Endothelial cell of umbilical vein (primary cell): ENCODE results near the gene PLEKHA6. TPM values are rescaled to one million over a fixed set of nuclear protein-coding genes. Genes with fewer than 3 reads are reported as not detected.

Experiments used
- BruUV-seq: library from RNA; stranded (reverse); fragments of 400-500 nt; replicated peaks from 2 replicates; lab custom pipeline; 2021; lab: Mats Ljungman, UMichigan
- CTCF ChIA-PET: fragments of 300-600, 350-600 bp; sonication (Branson Sonifier 250); formaldehyde crosslinking; loops from one replicate; lab custom pipeline; 2021; ENCODE audit warnings: antibody characterized with exemption, inconsistent platforms; lab: Charles Lee
- POLR2A ChIA-PET: fragments of 300-600, 350-600 bp; sonication (Branson Sonifier 250); formaldehyde crosslinking; loops from one replicate; lab custom pipeline; 2021; ENCODE audit warnings: antibody characterized with exemption, inconsistent platforms; lab: Charles Lee
- DNase-seq: peaks from one replicate; pipeline ENCODE4 v3.0.0-alpha.2; 2011; ENCODE audit warnings: low read depth, low spot score
- FAIRE-seq: peaks from 2 replicates; lab custom pipeline; 2011; peaks lifted over from hg19 to GRCh38; lab: Jason Lieb, UNC
- H2AFZ ChIP-seq: 2 replicates; pipeline ENCODE4 v1.6.0; 2012; ENCODE audit warnings: low read depth, low read length, control low read depth, inconsistent platforms
- H3K27ac ChIP-seq: 2 replicates; pipeline ENCODE4 v1.5.1; 2011; ENCODE audit warnings: low read depth, mild to moderate bottlenecking, control low read depth, low read length, moderate library complexity; ENCODE audit not compliant: insufficient read depth
- H3K27me3 ChIP-seq, 2 experiments: 2 replicates each; pipeline versions ENCODE4 v1.6.0 to v1.6.1; 2011; ENCODE audit warnings: low read length in 2 of 2, mixed read lengths in 1 of 2; ENCODE audit not compliant: control insufficient read depth in 2 of 2, insufficient read depth in 2 of 2
- H3K36me3 ChIP-seq, 2 experiments: 2 replicates in 1 of 2; 3 replicates in 1 of 2; pipeline ENCODE4 v1.5.1; 2011; ENCODE audit warnings: low read length in 2 of 2, mild to moderate bottlenecking in 1 of 2, moderate library complexity in 1 of 2; ENCODE audit not compliant: control insufficient read depth in 2 of 2, insufficient read depth in 2 of 2; ENCODE audit errors: extremely low read depth in 1 of 2
- H3K4me1 ChIP-seq: 3 replicates; pipeline ENCODE4 v1.5.1; 2011; ENCODE audit warnings: mild to moderate bottlenecking, low read length; ENCODE audit not compliant: control insufficient read depth, insufficient read depth; ENCODE audit errors: extremely low read depth
- H3K4me2 ChIP-seq: 2 replicates; pipeline ENCODE4 v1.6.1; 2011; ENCODE audit warnings: low read length, control low read depth, mixed read lengths; ENCODE audit not compliant: insufficient read depth
- H3K4me3 ChIP-seq, 3 experiments: fragments of 200-600 bp in 1 of 3; sonication (generic), shearing (Covaris generic) in 1 of 3; replicated peaks in 1 of 3; 2 replicates each; pipeline ENCODE4 v1.5.1; 2011 to 2016; ENCODE audit warnings: control low read depth in 3 of 3, low read length in 3 of 3, mild to moderate bottlenecking in 2 of 3, inconsistent platforms in 1 of 3, low read depth in 1 of 3, moderate library complexity in 1 of 3; ENCODE audit not compliant: insufficient read depth in 1 of 3
- H3K79me2 ChIP-seq: 2 replicates; pipeline ENCODE4 v1.6.0; 2012; ENCODE audit warnings: low read length, inconsistent platforms; ENCODE audit not compliant: control insufficient read depth, insufficient read depth
- H3K9ac ChIP-seq: replicated peaks from 2 replicates; pipeline ENCODE3; 2011; ENCODE audit warnings: low read length, control low read depth; ENCODE audit not compliant: insufficient read depth; ENCODE audit errors: extremely low read depth
- H3K9me1 ChIP-seq: replicated peaks from 3 replicates; pipeline ENCODE4 v1.6.0; 2011; ENCODE audit warnings: mild to moderate bottlenecking, low read length; ENCODE audit not compliant: control insufficient read depth, insufficient read depth; ENCODE audit errors: extremely low read depth
- H3K9me3 ChIP-seq: replicated peaks from 2 replicates; pipeline ENCODE4 v1.5.1; 2012; ENCODE audit warnings: low read length, inconsistent platforms; ENCODE audit not compliant: control insufficient read depth, insufficient read depth
- H4K20me1 ChIP-seq: replicated peaks from 2 replicates; pipeline ENCODE3; 2011; ENCODE audit warnings: mild to moderate bottlenecking, low read length; ENCODE audit not compliant: control insufficient read depth, insufficient read depth; ENCODE audit errors: extremely low read depth
- EZH2 ChIP-seq: IDR thresholded peaks from 2 replicates; pipeline ENCODE4 v1.6.1; 2012; ENCODE audit warnings: borderline replicate concordance, low read depth, mild to moderate bottlenecking, moderate library complexity, low read length, inconsistent platforms; ENCODE audit not compliant: severe bottlenecking
- FOS ChIP-seq: IDR thresholded peaks from 2 replicates; pipeline ENCODE4 v1.6.1; 2011; ENCODE audit warnings: mild to moderate bottlenecking, low read length, moderate library complexity, borderline replicate concordance; ENCODE audit not compliant: insufficient read depth
- GATA2 ChIP-seq: IDR thresholded peaks from 2 replicates; pipeline ENCODE4 v1.7.0; 2011; ENCODE audit warnings: low read depth, mild to moderate bottlenecking, moderate library complexity, mixed read lengths, low read length; ENCODE audit not compliant: insufficient read length, insufficient read depth
- JUN ChIP-seq: IDR thresholded peaks from 2 replicates; pipeline ENCODE4 v1.6.1; 2011; ENCODE audit warnings: borderline replicate concordance, low read depth; ENCODE audit not compliant: insufficient read length, insufficient read depth
- MAX ChIP-seq: IDR thresholded peaks from 2 replicates; pipeline ENCODE4 v1.6.1; 2011; ENCODE audit not compliant: insufficient read depth, insufficient read length
- MYC ChIP-seq: IDR thresholded peaks from one replicate; pipeline ENCODE4 v1.6.1; 2011; ENCODE audit warnings: mild to moderate bottlenecking, low read depth, low read length
- POLR2A ChIP-seq: IDR thresholded peaks from 2 replicates; pipeline ENCODE4 v1.6.1; 2012; ENCODE audit warnings: low read depth, mild to moderate bottlenecking, control low read depth, low read length
- POLR2AphosphoS5 ChIP-seq: IDR thresholded peaks from 2 replicates; pipeline ENCODE4 v1.6.1; 2012; ENCODE audit warnings: low read depth, mild to moderate bottlenecking, control low read depth, low read length, moderate library complexity; ENCODE audit not compliant: insufficient read depth
- dilution Hi-C: fragments of 300-500 bp; cut with MboI; formaldehyde crosslinking; loops from one replicate; pipeline ENCODE4 v1.15.0; 2019; ENCODE audit warnings: low sequenced_read_pairs; ENCODE audit not compliant: extremely low pct_ligation_motif_present
- intact Hi-C: fragments of 100-400 bp; cut with micrococcal nuclease; formaldehyde crosslinking; loops from one replicate; pipeline ENCODE4 v1.10.0; 2022
- polyA plus RNA-seq, 4 experiments: library from polyadenylated mRNA; depleted of rRNA in 3 of 4; stranded (reverse) in 3 of 4; unstranded in 1 of 4; fragments of >200 nt; gene quantifications; 2 replicates each; pipeline versions ENCODE4 v1.2.1 to v1.2.3, GENCODE V29; 2011 to 2012; ENCODE audit warnings: missing spikeins in 1 of 4
- total RNA-seq: library from RNA; stranded (reverse); gene quantifications from 2 replicates; pipeline ENCODE4 v1.2.3, GENCODE V29; 2021
- TF ChIP-seq, protein P1 (sequence below), 2 donors: IDR thresholded peaks; 1 replicate in 1 of 2; 2 replicates in 1 of 2; pipeline ENCODE4 v1.5.1; 2011; ENCODE audit warnings: low read length in 2 of 2, mild to moderate bottlenecking in 2 of 2, moderate library complexity in 2 of 2, control low read depth in 1 of 2, inconsistent platforms in 1 of 2, low read depth in 1 of 2; ENCODE audit not compliant: insufficient read depth in 1 of 2; ENCODE audit errors: extremely low read depth in 1 of 2

PLEKHA6 gene
- total and polyA plus RNA-seq, 2 donors (not counting 3 experiments of a cell fraction or from before 2014, with no cell fraction given): 2.1 to 15.0 TPM

- peak overlapping the region; percentile 48 for H3K27ac ChIP-seq
- no peak overlapping the region for H3K4me3 ChIP-seq
- TF ChIP-seq JUN (peak; percentile 84), FOS (peak; percentile 92), POLR2AphosphoS5 (peak; percentile 85), GATA2 (no peak), MAX (no peak)
- no peak overlapping the region for H3K9ac ChIP-seq
- H3K9me3 ChIP-seq: peaks cover 3% of the 10 kb centered on the region
- BruUV-seq: no TSS peak
- peaks cover 17% of the 10 kb centered on the region for H3K4me1 ChIP-seq
- H2AFZ ChIP-seq: peak overlapping the region; percentile 10
- H3K27me3 ChIP-seq: no peaks in the 10 kb centered on the region
- no peaks in the 10 kb centered on the region for H3K79me2 ChIP-seq
- no peaks in the 10 kb centered on the region for H4K20me1 ChIP-seq
- DNase-seq (peak; percentile 73), FAIRE-seq (peak; percentile 91)
- ChIA-PET CTCF (interaction anchor here (0.5 to 26.7 kb wide), 11 partner anchors 8 to 635 kb away, joined by 3 to 770 read pairs (median 3); partner anchors contain the start of genes ETNK2, GOLT1A and PLEKHA6), POLR2A (no interaction called here)
- H3K4me2 ChIP-seq: peak overlapping the region; percentile 62
- dilution Hi-C loops: loop anchor here (25.0 kb wide), 1 partner anchor 166 kb away; no protein-coding TSS in a partner anchor
- intact Hi-C loops: loop anchor here (1.0 kb wide), 2 partner anchors 20 to 27 kb away; no protein-coding TSS in a partner anchor
- no peaks in the 10 kb centered on the region for H3K36me3 ChIP-seq
- H3K9me1 ChIP-seq: no peaks in the 10 kb centered on the region
Observed at GRCh38 chr1:204171751-204172178, 188.0 kb downstream of the PLEKHA6 start.

DNA sequence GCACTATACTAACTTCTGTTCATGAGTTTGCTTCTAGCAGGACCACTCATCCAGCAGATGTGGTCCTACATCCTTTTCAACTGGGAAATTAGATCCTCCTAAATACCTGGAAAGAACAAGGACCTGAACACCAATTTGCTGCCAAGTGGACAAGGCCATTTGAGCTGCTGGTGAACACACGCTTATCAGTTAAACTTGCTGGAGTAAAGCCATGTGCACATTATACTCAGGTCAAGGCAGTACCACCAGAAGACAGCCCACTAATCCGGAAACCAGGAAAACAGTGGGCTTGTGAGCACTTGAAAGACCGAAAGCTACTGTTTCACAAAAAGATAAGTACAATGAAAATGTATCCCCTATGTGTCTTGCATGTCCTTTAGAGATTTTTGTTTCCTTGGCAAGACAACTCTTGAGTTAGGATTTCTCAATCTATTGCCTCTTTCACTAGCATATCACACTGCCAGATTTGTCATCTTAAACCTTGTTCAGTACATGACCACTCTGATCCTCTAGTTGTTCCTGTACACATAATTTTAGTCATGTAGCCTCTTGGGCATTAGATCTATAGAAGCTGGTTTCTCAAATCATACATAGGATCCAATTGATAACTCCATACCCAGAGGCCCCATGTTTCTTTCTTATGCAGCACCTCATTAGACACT lies 189.1 kb downstream of the PLEKHA6 start:
- Histone ChIP-seq H3K4me1 (peaks cover 17% of the 10 kb centered on the region), H3K9me1 (no peaks in the 10 kb centered on the region), H3K79me2 (no peaks in the 10 kb centered on the region), H3K9me3 (peaks cover 3% of the 10 kb centered on the region), H3K4me2 (no peak overlapping the region), H3K27me3 (no peaks in the 10 kb centered on the region), H4K20me1 (no peaks in the 10 kb centered on the region), H3K36me3 (no peaks in the 10 kb centered on the region), H2AFZ (no peak overlapping the region), H3K9ac (no peak overlapping the region), H3K4me3 (no peak overlapping the region), H3K27ac (no peak overlapping the region)
- peak; percentile 40 for FAIRE-seq
- no TSS peak for BruUV-seq
- dilution Hi-C loops (loop anchor here (25.0 kb wide), 1 partner anchor 167 kb away; no protein-coding TSS in a partner anchor), intact Hi-C loops (no loop called here)
- POLR2A ChIA-PET: no interaction called here
- CTCF ChIA-PET: interaction anchor here (0.6 to 26.7 kb wide), 4 partner anchors 8 to 32 kb away, joined by 3 to 770 read pairs (median 4); no protein-coding TSS in a partner anchor
- no peak for DNase-seq
- TF ChIP-seq, protein P1, sequence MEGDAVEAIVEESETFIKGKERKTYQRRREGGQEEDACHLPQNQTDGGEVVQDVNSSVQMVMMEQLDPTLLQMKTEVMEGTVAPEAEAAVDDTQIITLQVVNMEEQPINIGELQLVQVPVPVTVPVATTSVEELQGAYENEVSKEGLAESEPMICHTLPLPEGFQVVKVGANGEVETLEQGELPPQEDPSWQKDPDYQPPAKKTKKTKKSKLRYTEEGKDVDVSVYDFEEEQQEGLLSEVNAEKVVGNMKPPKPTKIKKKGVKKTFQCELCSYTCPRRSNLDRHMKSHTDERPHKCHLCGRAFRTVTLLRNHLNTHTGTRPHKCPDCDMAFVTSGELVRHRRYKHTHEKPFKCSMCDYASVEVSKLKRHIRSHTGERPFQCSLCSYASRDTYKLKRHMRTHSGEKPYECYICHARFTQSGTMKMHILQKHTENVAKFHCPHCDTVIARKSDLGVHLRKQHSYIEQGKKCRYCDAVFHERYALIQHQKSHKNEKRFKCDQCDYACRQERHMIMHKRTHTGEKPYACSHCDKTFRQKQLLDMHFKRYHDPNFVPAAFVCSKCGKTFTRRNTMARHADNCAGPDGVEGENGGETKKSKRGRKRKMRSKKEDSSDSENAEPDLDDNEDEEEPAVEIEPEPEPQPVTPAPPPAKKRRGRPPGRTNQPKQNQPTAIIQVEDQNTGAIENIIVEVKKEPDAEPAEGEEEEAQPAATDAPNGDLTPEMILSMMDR (IDR thresholded peaks at IDR 0.05; ENCODE audit: extremely low read depth in 1 of 2, insufficient read depth in 1 of 2, low read depth in 1 of 2, low read length in 2 of 2): no peak
- TF ChIP-seq JUN (no peak), GATA2 (no peak), POLR2AphosphoS5 (no peak), MYC (no peak), EZH2 (no peak), FOS (no peak), MAX (no peak), POLR2A (no peak)
